ENCODE data around the gene LRP1B.
"Not testable (repeated sequence)": the region's sequence is repeated elsewhere in the genome, so short reads cannot be mapped to it uniquely, and the experiment has no call there.

Gene LRP1B

DNA sequence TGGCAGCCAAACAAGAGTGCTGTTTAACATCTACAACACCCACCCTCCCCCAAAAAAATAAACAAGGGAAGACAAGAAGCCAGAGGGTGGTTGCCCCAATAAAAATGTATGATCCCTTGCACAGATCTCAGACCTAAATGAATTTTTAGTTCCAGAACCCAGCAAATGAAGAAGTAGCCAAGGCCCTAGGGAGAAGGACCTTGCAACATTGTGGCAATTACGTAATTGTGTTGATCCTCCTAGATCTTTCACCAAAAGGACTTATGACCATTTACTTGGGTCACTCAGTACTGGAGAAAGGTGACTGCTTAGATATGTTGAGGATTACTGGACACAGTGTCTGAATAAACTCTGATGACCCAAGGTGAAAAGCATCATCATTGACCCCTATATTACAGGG lies 1393.8 kb downstream of the LRP1B start:
- DNase-seq, result no peak

DNA sequence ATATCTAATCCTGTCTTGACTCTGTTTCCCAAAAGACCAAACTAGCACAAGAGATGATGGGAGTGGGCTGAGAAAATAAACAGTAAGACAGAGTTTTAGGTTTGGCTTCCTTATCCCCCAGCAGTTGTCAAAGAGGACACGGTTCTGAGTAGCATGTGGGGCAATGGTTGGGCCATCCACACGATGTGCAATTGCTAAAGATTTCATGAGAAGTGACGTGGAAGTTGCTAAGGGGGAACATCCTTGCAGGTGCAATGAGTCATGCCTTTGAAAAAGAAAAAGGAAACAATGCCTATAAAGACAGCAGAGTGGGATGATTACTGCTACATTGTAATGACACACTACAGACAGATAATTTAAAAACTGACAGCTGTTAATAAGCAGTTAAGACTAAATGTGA lies 1395.8 kb downstream of the LRP1B start:
- no peak for DNase-seq

DNA sequence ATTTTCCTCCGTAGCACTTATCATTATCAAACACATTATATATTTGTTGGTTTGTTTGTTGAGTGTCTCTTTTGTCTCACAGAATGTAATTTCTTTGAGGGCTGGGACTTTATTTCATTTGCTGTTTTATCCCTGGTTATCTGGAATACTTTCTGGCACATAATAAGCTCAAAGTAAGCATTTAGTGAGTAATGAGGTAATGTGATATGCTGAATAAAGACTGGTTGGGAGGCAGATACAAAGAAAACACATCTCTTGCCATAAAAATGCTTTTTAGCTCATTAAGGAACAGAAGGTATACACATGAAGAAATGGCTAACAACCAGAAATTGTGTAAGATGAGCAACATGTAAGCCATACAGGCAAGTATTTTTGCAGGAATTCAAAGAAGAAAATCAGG lies 1411.8 kb downstream of the LRP1B start:
- DNase-seq, result no peak

DNA sequence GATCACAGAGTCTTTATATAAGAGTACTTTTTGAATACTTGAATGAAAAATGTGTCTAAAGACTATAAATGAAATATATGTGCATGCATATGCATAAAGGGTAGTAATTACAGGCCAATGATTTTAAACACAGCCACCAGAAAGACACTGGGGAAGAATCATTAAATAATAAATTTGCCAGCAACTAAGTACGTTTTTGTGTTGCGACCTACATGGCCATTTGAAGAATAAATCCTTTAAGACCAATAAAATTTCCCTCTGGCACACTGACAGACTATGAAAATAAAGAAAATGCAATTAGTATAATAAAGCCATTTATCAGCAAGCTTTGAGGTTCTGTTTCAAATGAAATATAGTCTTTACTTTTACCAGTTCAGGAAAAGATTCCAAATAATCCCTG lies 1413.3 kb downstream of the LRP1B start:
- DNase-seq, result no peak

GRCh38 chr2:140714586-140714985 lies 1416.2 kb downstream of the LRP1B start:
- no peak for DNase-seq

- DNase-seq, result no peak
These were observed 1418.9 kb downstream of the LRP1B start for GRCh38 chr2:140711867-140712266.

GRCh38 chr2:140701726-140702125 lies 1429.1 kb downstream of the LRP1B start:
- DNase-seq, result no peak

DNA sequence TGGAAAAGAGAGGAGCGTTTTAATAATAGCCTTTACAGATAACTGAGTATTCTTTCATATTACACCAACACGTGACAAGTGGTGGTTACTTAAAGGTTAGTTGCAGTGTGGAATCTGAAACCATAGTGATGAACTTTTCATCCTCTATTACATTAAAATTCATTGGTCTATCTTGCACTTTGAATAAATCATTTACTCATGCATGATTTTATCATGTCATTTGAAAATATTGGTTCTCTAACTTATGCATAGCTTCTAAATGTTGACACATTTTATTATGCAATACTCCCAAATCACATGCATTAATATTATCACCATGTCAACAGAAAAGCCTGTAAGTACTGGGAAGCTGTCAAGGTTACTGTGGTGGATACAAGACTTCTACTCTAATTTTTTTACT lies 1432.2 kb downstream of the LRP1B start:
- DNase-seq, result no peak

DNA sequence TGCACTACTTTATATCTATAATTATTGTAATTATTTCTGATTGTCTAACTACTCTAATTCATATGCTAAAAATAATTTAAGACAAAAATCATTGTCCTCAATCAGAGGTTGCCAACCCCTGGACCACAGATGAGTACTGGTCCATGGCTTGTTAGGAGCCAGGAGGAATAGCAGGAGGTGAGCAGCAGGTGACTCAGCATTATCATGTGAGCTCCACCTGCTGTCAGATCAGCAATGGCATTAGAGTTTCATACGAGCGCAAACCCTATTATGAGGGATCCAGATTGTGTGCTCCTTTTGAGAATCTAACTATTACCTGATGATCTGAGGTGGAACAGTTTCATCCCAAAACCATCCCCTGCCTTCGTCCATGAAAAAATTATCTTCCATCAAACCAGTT lies 1434.4 kb downstream of the LRP1B start:
- DNase-seq, result no peak

DNA sequence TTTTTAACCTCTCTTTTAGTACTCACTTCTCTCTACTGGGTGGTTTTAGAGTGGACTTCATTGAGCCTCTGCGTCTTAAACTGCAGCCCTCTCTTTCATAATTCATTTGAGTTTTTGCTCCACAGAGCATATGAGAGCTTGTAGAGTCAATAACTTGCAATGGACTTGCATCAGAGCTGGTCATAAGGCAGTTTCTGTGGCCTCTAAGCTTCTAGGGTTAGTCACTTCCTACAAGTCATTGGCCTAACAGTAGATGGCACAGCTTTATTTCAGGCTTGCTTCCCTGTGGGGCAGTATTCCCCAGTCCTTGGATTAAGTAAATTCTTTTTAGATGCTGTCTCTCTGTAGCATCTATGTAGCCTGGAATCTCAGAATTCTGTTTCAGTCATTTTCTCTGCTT lies 1435.7 kb downstream of the LRP1B start:
- DNase-seq, result no peak

DNA sequence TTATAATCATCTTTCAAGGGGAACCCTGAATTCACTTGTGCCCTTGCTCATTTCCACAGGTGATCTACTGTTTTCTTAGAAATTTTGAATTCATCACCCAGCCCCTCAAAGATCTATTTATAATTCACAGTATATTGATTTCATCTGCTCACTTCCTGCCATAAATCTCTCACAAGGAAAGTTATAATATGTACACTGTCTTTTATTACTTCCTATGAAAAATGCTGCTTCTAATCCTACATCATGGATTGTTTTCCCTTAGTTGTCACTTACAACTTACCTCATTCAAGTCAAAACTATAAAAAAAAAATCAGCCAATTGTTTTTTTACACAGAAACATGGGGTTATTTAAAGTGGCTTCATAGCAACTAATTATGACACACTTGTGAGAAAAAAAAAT lies 1443.0 kb downstream of the LRP1B start:
- DNase-seq, result no peak

GRCh38 chr2:140683658-140684057 lies 1447.2 kb downstream of the LRP1B start:
- DNase-seq, result no peak

- no peak for DNase-seq
These were observed 1450.0 kb downstream of the LRP1B start for GRCh38 chr2:140680862-140681261.

DNA sequence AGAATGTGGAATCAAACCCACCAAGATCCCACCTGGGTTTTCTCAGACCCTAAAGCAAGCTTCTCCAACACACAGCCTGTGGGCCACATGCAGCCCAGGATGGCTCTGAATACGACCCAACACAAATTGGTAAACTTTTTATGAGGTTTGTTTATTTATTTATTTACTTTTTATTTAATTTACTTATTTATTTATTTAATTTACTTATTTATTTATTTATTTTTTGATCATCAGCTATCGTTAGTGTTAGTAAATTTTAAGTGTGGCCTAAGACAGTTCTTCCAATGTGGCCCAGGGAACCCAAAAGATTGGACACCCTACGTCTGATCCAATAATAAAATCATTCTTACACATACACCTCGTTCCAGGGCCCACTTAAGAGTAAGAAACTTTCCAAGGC lies 1451.1 kb downstream of the LRP1B start:
- no peak for DNase-seq

DNA sequence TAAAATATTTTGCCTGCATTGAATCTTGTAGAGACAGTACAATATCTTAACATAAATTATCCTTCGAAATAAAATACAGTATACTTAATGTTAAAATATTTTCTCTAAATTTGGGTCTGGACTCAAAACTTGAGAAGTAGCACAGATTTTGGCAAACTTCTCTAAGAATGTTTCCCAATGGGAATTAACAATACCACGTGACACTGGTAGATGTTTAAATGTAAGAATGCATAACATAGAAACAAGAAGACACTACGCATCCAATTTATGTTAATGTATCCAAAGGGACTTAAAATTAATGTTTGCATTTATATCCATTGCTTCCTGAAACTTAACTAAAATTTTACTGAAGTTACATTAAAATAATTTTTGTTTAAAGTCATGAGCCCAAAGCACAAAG lies 1460.9 kb downstream of the LRP1B start:
- no peak for DNase-seq

DNA sequence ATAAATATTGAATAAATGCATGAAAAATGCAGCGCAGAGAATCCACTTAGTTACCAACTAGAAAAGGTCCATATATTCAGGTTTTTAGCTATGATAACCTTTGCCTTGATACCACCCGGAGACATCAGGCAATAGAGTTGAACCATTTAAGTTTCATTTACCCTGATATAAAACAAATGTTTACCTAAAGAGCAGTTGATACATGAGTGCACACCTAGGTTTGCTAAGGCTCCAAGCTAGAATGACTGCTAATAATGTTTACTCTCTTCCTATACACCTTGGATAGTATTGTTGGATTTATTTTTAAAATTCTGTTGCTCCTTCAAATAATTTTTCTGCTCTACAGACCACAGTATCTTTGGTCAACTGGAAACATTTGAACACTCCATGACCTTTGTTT lies 1463.6 kb downstream of the LRP1B start:
- DNase-seq, result no peak

- no peak for DNase-seq
These were observed 1468.3 kb downstream of the LRP1B start for GRCh38 chr2:140662504-140662903.

GRCh38 chr2:140658760-140659692 lies 1471.8 kb downstream of the LRP1B start:
- DNase-seq, result no peak

DNA sequence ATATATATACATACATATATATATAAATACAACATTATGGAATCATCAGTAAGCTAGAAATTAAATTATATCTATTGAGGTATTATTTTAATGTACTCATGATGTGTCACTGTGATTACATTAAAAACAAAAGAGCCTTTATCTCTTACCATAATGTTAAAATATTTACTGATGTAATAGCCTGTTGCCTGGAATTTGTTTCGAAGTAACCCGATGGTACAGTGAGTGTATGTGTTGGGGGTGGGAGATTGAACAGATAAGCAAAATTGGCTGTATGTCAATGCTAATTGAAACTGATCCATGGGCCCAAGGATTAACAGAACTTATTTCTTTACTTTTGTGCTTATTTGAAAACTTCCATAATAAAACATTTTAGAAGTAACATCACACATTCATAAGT lies 1473.2 kb downstream of the LRP1B start:
- no peak for DNase-seq

DNA sequence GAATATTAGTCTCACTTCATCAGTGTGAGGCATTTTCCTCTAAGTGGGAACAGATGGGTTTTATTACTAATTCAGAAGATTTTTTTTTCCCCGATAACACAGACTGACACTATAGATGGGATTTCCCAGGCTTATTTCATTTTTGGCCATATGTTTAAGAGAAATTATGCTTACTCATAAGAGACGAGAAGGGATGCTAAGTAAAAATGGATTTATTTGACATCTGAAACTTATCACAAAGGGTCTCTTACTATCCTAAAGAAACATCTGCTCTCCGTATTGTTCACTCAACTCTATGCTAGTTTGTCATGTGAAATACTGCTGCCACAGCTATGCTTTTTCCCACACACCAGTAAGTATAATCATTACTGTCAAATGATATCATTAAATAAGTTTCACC lies 1476.3 kb downstream of the LRP1B start:
- DNase-seq, result no peak

- DNase-seq, result no peak
These were observed 1480.0 kb downstream of the LRP1B start for GRCh38 chr2:140650825-140651224.

- not testable (repeated sequence) for DNase-seq
These were observed 1480.7 kb downstream of the LRP1B start for GRCh38 chr2:140650134-140650533.

DNA sequence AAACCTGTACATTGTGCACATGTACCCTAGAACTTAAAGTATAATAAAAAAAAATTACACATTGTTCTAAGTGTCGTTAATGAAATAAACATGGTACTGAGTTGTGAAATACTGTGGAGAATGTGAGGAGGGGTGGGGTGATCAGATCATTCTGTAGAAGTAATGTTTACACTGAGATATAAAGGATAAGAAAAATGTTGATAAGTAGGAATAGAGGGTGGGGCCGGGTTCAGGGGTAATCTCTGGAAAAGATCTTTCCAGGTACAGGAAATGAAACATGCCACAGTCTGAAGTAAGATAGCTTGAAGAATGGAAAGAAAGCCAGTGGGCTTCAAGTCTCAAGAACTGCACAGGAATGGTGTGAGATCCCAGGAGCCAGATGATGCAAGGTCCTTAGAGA lies 1482.4 kb downstream of the LRP1B start:
- DNase-seq, result no peak

- no peak for DNase-seq
These were observed 1487.0 kb downstream of the LRP1B start for GRCh38 chr2:140643761-140644187.

- no peak for DNase-seq
These were observed 1489.7 kb downstream of the LRP1B start for GRCh38 chr2:140641163-140641562.

All from activated T-cell treated with anti-CD3 and anti-CD28 coated beads, Interleukin-2, amount 50 U/mL, for 48 hours (primary cell).